ENCODE measurements around the gene EPHB2.

Gene EPHB2

GRCh38 chr1:22752339-22752738 is 41.7 kb downstream of the EPHB2 start:
- DNase-seq, result no peak

- no peak for DNase-seq
These were observed 42.9 kb downstream of the EPHB2 start for GRCh38 chr1:22753481-22753971.

- no peak for DNase-seq
These were observed 43.6 kb downstream of the EPHB2 start for GRCh38 chr1:22754106-22754768.

- no peak for DNase-seq
These were observed 44.2 kb downstream of the EPHB2 start for GRCh38 chr1:22754824-22755223.

GRCh38 chr1:22755641-22756040 is 45.0 kb downstream of the EPHB2 start:
- DNase-seq, result no peak

GRCh38 chr1:22756125-22756735 is 45.6 kb downstream of the EPHB2 start:
- no peak for DNase-seq

GRCh38 chr1:22760455-22760854 is 49.8 kb downstream of the EPHB2 start:
- no peak for DNase-seq

GRCh38 chr1:22761101-22761500 is 50.5 kb downstream of the EPHB2 start:
- no peak for DNase-seq

- DNase-seq, result no peak
These were observed 51.2 kb downstream of the EPHB2 start for GRCh38 chr1:22761821-22762220.

- no peak for DNase-seq
These were observed 53.0 kb downstream of the EPHB2 start for GRCh38 chr1:22763487-22764200.

GRCh38 chr1:22767852-22768251 is 57.2 kb downstream of the EPHB2 start:
- no peak for DNase-seq

GRCh38 chr1:22769932-22770331 is 59.3 kb downstream of the EPHB2 start:
- no peak for DNase-seq

- no peak for DNase-seq
These were observed 61.4 kb downstream of the EPHB2 start for GRCh38 chr1:22772014-22772413.

- DNase-seq, result no peak
These were observed 63.6 kb downstream of the EPHB2 start for GRCh38 chr1:22773981-22774832.

- DNase-seq, result no peak
These were observed 64.2 kb downstream of the EPHB2 start for GRCh38 chr1:22774833-22775182.

- DNase-seq, result no peak
These were observed 64.8 kb downstream of the EPHB2 start for GRCh38 chr1:22775478-22775877.

GRCh38 chr1:22776035-22776613 is 65.5 kb downstream of the EPHB2 start:
- DNase-seq, result no peak

- DNase-seq, result no peak
These were observed 66.9 kb downstream of the EPHB2 start for GRCh38 chr1:22777388-22778057.

- no peak for DNase-seq
These were observed 67.8 kb downstream of the EPHB2 start for GRCh38 chr1:22778408-22778807.

- DNase-seq, result no peak
These were observed 68.4 kb downstream of the EPHB2 start for GRCh38 chr1:22778862-22779520.

GRCh38 chr1:22780696-22781095 is 70.1 kb downstream of the EPHB2 start:
- DNase-seq, result no peak

- DNase-seq, result no peak
These were observed 70.8 kb downstream of the EPHB2 start for GRCh38 chr1:22781483-22781882.
